Tibial nerve (tissue), 4 donors: ENCODE data around the gene ITGA3.

Experiments used
- EP300 ChIP-seq, 2 donors: sonication (generic); formaldehyde crosslinking; IDR thresholded peaks; one replicate each; pipeline ENCODE4 v1.6.1; 2017; ENCODE audit warnings: antibody characterized with exemption in 2 of 2, mild to moderate bottlenecking in 1 of 2
- TF ChIP-seq, protein P1 (sequence below), 5 experiments: fragments of 200-600 bp in 3 of 5; fragments of 450-650 bp in 2 of 5; sonication (generic) in 3 of 5; IDR thresholded peaks; one replicate each; pipeline ENCODE4 v1.5.1; 2016 to 2019; ENCODE audit warnings: antibody characterized with exemption in 5 of 5, mild to moderate bottlenecking in 3 of 5, moderate library complexity in 2 of 5

DNA sequence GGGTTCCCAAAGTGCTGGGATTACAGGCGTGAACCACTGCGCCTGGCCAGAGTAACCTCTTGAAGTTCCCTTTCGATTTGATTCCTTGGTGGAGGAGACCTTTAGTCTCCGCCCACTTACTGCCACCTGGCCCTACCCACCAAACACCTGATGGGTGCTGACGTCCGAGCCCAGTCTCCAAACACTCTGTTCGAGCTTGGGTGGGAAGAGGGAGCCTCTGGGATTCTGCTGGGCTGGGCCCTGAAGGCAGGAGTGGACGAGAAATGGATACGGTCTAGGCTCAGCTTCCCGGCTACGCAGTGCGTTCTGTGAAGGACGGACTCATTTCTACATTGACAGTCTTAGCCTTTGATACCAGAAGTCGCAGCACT, 870 bp upstream of the ITGA3 start:
- TF ChIP-seq EP300 (IDR thresholded peaks at IDR 0.05) = no peak
- TF ChIP-seq, protein P1, sequence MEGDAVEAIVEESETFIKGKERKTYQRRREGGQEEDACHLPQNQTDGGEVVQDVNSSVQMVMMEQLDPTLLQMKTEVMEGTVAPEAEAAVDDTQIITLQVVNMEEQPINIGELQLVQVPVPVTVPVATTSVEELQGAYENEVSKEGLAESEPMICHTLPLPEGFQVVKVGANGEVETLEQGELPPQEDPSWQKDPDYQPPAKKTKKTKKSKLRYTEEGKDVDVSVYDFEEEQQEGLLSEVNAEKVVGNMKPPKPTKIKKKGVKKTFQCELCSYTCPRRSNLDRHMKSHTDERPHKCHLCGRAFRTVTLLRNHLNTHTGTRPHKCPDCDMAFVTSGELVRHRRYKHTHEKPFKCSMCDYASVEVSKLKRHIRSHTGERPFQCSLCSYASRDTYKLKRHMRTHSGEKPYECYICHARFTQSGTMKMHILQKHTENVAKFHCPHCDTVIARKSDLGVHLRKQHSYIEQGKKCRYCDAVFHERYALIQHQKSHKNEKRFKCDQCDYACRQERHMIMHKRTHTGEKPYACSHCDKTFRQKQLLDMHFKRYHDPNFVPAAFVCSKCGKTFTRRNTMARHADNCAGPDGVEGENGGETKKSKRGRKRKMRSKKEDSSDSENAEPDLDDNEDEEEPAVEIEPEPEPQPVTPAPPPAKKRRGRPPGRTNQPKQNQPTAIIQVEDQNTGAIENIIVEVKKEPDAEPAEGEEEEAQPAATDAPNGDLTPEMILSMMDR (IDR thresholded peaks at IDR 0.05) = no peak
